HG02571 (cell line): ENCODE measurements around the gene ZNF556.

ENCODE experiments used
- ATAC-seq: cut with Tn5 transposase; IDR thresholded peaks from one replicate; pipeline ENCODE4 v1.9.1; 2021; ENCODE audit warnings: mild to moderate bottlenecking, moderate library complexity; ENCODE audit not compliant: unreplicated experiment

Gene ZNF556

GRCh38 chr19:2867025-2867991 lies at the start of gene ZNF556:
ZNF556 (plus strand) TSS chr19:2867335; CDS start chr19:2867422, 87 bp downstream.
- no peak for ATAC-seq

GRCh38 chr19:2819540-2820111 lies 47.5 kb upstream of the ZNF556 start, which contains the start of gene ZNF554:
ZNF554 (plus strand) TSS chr19:2819868; CDS start chr19:2820072, 204 bp downstream.
- ATAC-seq: peak; percentile 88

GRCh38 chr19:2820112-2820702 lies 46.9 kb upstream of the ZNF556 start:
- ATAC-seq: peak; percentile 29

- ATAC-seq: no peak
These were observed 44.3 kb upstream of the ZNF556 start for GRCh38 chr19:2822846-2823245.

GRCh38 chr19:2823646-2824045 lies 43.5 kb upstream of the ZNF556 start:
- ATAC-seq: no peak

GRCh38 chr19:2824129-2824528 lies 43.0 kb upstream of the ZNF556 start:
- no peak for ATAC-seq

- ATAC-seq: no peak
These were observed 40.1 kb upstream of the ZNF556 start for GRCh38 chr19:2827022-2827421.

- ATAC-seq: no peak
These were observed 39.2 kb upstream of the ZNF556 start for GRCh38 chr19:2827840-2828489.

GRCh38 chr19:2834294-2834871 lies 32.8 kb upstream of the ZNF556 start:
- no peak for ATAC-seq

- ATAC-seq: no peak
These were observed 29.7 kb upstream of the ZNF556 start for GRCh38 chr19:2837430-2837829.

- ATAC-seq: peak; percentile 95
These were observed 26.0 kb upstream of the ZNF556 start, which contains the start of gene ZNF555 for GRCh38 chr19:2840794-2841791. ZNF555 (plus strand) TSS chr19:2841475; CDS start chr19:2841573, 98 bp downstream.

GRCh38 chr19:2841855-2842574 lies 25.1 kb upstream of the ZNF556 start:
- no peak for ATAC-seq

- ATAC-seq: no peak
These were observed 22.0 kb upstream of the ZNF556 start for GRCh38 chr19:2845107-2845506.

- ATAC-seq: no peak
These were observed 20.8 kb upstream of the ZNF556 start for GRCh38 chr19:2846180-2846894.

GRCh38 chr19:2847507-2847906 lies 19.6 kb upstream of the ZNF556 start:
- no peak for ATAC-seq

- no peak for ATAC-seq
These were observed 18.5 kb upstream of the ZNF556 start for GRCh38 chr19:2848616-2849015.

- ATAC-seq: no peak
These were observed 16.7 kb upstream of the ZNF556 start for GRCh38 chr19:2850256-2850925.

GRCh38 chr19:2852598-2852997 lies 14.5 kb upstream of the ZNF556 start:
- no peak for ATAC-seq
